ENCODE results near the gene TRMT11.

The TRMT11 gene

GRCh38 chr6:125953502-125953875 lies 32.9 kb upstream of the TRMT11 start:
- no peaks in the 10 kb centered on the region for H3K27me3 ChIP-seq
- H3K36me3 ChIP-seq, result no peaks in the 10 kb centered on the region
- peaks cover 16 to 18% of the 10 kb centered on the region in 2 experiments for H3K4me1 ChIP-seq (ENCODE audit: control insufficient read depth in 1 of 2, insufficient read depth in 1 of 2, low read depth in 1 of 2, low read length in 1 of 2)
- H3K9me3 ChIP-seq, result no peaks in the 10 kb centered on the region
- no peak overlapping the region for H3K27ac ChIP-seq
- TF ChIP-seq CTCF (IDR thresholded peaks at IDR 0.05), result no peak
- H3K4me3 ChIP-seq (ENCODE audit: low read depth in 1 of 2, low read length in 1 of 2), result no peak overlapping the region

- Histone ChIP-seq H3K9me3 (no peaks in the 10 kb centered on the region), H3K36me3 (no peaks in the 10 kb centered on the region), H3K4me1 (ENCODE audit: control insufficient read depth in 1 of 2, insufficient read depth in 1 of 2, low read depth in 1 of 2, low read length in 1 of 2) (peaks cover 25 to 30% of the 10 kb centered on the region in 2 experiments), H3K27me3 (no peaks in the 10 kb centered on the region), H3K4me3 (ENCODE audit: low read depth in 1 of 2, low read length in 1 of 2) (no peak overlapping the region), H3K27ac (no peak overlapping the region)
- no peak for TF ChIP-seq CTCF (IDR thresholded peaks at IDR 0.05)
Measured at GRCh38 chr6:125954735-125955339, 31.5 kb upstream of the TRMT11 start.

GRCh38 chr6:125955973-125956372 lies 30.4 kb upstream of the TRMT11 start:
- TF ChIP-seq CTCF (IDR thresholded peaks at IDR 0.05), result no peak
- Histone ChIP-seq H3K4me1 (ENCODE audit: control insufficient read depth in 1 of 2, insufficient read depth in 1 of 2, low read depth in 1 of 2, low read length in 1 of 2) (peaks cover 25 to 33% of the 10 kb centered on the region in 2 experiments), H3K4me3 (ENCODE audit: low read depth in 1 of 2, low read length in 1 of 2) (peak overlapping the region; percentile 85 to 89), H3K9me3 (no peaks in the 10 kb centered on the region), H3K36me3 (no peaks in the 10 kb centered on the region), H3K27me3 (no peaks in the 10 kb centered on the region), H3K27ac (peak overlapping the region; percentile 87)

- H3K36me3 ChIP-seq, result peaks cover 4% of the 10 kb centered on the region
- H3K9me3 ChIP-seq, result no peaks in the 10 kb centered on the region
- TF ChIP-seq CTCF (IDR thresholded peaks at IDR 0.05), result peak; percentile 96
- peak within 1 kb of the TSS; percentile 85 to 89 for H3K4me3 ChIP-seq (ENCODE audit: low read depth in 1 of 2, low read length in 1 of 2)
- H3K27ac ChIP-seq, result peak within 1 kb of the TSS; percentile 87
- H3K4me1 ChIP-seq (ENCODE audit: control insufficient read depth in 1 of 2, insufficient read depth in 1 of 2, low read depth in 1 of 2, low read length in 1 of 2), result peaks cover 25 to 33% of the 10 kb centered on the region in 2 experiments
- no peaks in the 10 kb centered on the region for H3K27me3 ChIP-seq
Measured at GRCh38 chr6:125956506-125957390, 29.6 kb upstream of the TRMT11 start, which contains the start of gene HINT3. HINT3 (plus strand) TSS chr6:125956770; CDS start chr6:125956978, 208 bp downstream.

- H3K27ac ChIP-seq, result peak overlapping the region; percentile 87
- H3K4me1 ChIP-seq (ENCODE audit: control insufficient read depth in 1 of 2, insufficient read depth in 1 of 2, low read depth in 1 of 2, low read length in 1 of 2), result peaks cover 25 to 33% of the 10 kb centered on the region in 2 experiments
- peak overlapping the region; percentile 85 to 89 for H3K4me3 ChIP-seq (ENCODE audit: low read depth in 1 of 2, low read length in 1 of 2)
- H3K27me3 ChIP-seq, result no peaks in the 10 kb centered on the region
- no peaks in the 10 kb centered on the region for H3K9me3 ChIP-seq
- TF ChIP-seq CTCF (IDR thresholded peaks at IDR 0.05), result no peak
- peaks cover 4% of the 10 kb centered on the region for H3K36me3 ChIP-seq
Measured at GRCh38 chr6:125957391-125957693, 29.0 kb upstream of the TRMT11 start.

Measured in neutrophil (primary cell).